GM12874 (cell line): Measurements from ENCODE around the gene IL22RA1.

Source experiments
- TF ChIP-seq, protein P1 (sequence below): IDR thresholded peaks from 2 replicates; pipeline ENCODE4 v1.5.1; 2011; ENCODE audit warnings: low read depth, mild to moderate bottlenecking, control low read depth, low read length, moderate library complexity; ENCODE audit not compliant: insufficient read depth

The IL22RA1 gene

DNA sequence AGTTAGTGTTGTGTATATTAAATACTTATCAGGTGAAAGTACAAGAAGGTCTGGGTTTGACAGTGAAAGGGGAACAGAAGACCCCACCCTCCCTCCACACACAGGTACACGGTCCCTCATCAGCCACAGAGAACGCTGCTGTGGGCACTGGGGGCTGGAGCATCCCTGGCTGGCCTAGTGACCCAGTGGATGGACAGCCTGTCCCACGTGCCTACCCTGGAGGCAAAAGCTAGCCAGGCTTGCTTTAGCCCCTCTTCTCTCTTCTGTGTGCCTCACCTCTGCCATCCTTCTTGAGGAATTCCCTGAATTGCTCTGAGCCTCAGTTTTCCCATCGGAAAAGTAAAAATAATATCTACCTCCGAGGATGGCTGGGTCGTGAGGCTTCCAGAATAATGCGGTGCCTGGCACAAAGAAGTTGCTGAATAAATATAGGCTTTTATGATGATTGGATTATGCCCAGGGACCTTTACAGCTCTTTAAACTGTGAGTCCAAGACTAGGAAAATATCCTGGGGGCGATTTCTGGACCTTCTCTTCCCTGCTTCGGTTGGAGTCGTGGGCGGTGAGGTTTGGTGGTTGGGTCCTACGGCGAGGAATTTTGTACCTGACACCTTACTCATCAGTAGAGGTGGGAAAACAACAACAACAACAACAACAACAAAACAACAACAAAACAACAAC is 43.2 kb upstream of the IL22RA1 start:
- TF ChIP-seq, protein P1, sequence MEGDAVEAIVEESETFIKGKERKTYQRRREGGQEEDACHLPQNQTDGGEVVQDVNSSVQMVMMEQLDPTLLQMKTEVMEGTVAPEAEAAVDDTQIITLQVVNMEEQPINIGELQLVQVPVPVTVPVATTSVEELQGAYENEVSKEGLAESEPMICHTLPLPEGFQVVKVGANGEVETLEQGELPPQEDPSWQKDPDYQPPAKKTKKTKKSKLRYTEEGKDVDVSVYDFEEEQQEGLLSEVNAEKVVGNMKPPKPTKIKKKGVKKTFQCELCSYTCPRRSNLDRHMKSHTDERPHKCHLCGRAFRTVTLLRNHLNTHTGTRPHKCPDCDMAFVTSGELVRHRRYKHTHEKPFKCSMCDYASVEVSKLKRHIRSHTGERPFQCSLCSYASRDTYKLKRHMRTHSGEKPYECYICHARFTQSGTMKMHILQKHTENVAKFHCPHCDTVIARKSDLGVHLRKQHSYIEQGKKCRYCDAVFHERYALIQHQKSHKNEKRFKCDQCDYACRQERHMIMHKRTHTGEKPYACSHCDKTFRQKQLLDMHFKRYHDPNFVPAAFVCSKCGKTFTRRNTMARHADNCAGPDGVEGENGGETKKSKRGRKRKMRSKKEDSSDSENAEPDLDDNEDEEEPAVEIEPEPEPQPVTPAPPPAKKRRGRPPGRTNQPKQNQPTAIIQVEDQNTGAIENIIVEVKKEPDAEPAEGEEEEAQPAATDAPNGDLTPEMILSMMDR, result no peak

GRCh38 chr1:24185076-24185475 is 42.1 kb upstream of the IL22RA1 start:
- TF ChIP-seq, protein P1, result no peak

- TF ChIP-seq, protein P1, result no peak
Measured at GRCh38 chr1:24182061-24182460, 39.1 kb upstream of the IL22RA1 start.

- TF ChIP-seq, protein P1, result no peak
Measured at GRCh38 chr1:24181619-24182018, 38.7 kb upstream of the IL22RA1 start.

GRCh38 chr1:24180676-24181075 is 37.7 kb upstream of the IL22RA1 start:
- TF ChIP-seq, protein P1, result no peak

DNA sequence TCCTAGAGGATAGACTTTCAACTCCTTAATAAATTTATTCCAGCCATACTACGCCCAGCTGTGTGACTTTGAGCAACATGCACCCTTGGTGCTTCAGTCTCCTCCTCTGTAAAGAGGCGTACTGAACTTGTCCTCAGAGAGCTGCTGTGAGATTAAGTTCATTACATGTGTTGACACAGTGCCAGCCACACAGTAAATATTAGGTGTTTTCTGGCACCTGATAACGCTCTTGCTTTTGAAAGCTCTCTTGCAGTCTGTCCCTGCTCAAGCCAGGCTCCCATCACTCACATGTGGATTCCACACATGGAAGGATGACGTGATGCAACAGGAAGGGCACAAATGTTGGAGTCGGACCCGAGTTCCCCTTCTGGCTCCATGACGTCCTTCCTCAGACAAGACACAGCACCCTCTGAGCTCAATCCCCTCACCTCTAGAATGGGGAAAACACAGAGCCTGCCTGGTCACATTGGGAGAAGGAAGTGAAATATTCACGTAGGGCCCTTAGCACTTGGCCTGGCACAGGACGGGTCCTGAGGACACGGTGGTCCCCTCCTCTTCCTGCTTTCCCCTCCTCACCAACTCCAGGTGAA is 36.4 kb upstream of the IL22RA1 start:
- TF ChIP-seq, protein P1, result no peak

DNA sequence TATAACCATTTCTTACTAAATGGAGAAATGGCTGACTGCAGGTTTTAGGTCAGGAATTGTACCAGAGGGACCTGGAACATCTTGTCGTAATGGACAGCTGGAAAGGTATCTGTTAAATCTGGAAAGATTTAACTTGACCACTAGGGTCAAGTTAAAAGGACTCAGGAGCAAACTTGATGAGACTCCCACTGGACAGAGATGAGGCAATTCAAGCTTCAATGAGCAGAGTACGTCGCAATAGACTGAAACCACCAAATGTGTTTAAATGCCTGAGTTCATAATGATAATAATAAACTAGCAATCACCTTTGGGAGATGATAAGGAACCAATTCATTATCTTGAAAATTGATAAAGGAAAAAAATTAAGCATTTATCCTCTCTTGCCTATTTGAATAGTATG is 35.5 kb upstream of the IL22RA1 start:
- TF ChIP-seq, protein P1, result no peak
